Heart right ventricle (tissue), 16 donors: ENCODE results near the gene PLEKHA7. TPM values are rescaled to one million over a fixed set of nuclear protein-coding genes. Genes with fewer than 3 reads are reported as not detected.
A peak's percentile ranks its signal among the peaks of the same experiment; 100 is the strongest.

Source experiments
- ATAC-seq, 8 donors: fragments of 200-7000 bp; cut with Tn5 transposase; one replicate each; pipeline ENCODE4 v1.9.1; 2020; ENCODE audit warnings: mild to moderate bottlenecking in 8 of 8, moderate library complexity in 8 of 8, moderate number of reproducible peaks in 1 of 8
- DNase-seq, 2 donors: peaks; one replicate each; pipeline ENCODE4 v3.0.0-alpha.2; 2020
- H3K27ac ChIP-seq, 10 donors: fragments of 200-600 bp; sonication (generic) in 2 of 10; one replicate each; pipeline versions ENCODE4 v1.5.0 to v1.8.0; 2020 to 2022; ENCODE audit warnings: mild to moderate bottlenecking in 3 of 10
- H3K27me3 ChIP-seq, 7 donors: fragments of 200-600 bp; one replicate each; pipeline ENCODE4 v1.8.0; 2021 to 2022; ENCODE audit warnings: mild to moderate bottlenecking in 2 of 7
- H3K36me3 ChIP-seq, 9 donors: fragments of 200-600 bp; sonication (generic) in 1 of 9; one replicate each; pipeline versions ENCODE4 v1.5.0 to v1.8.0; 2020 to 2022; ENCODE audit warnings: mild to moderate bottlenecking in 2 of 9
- H3K4me1 ChIP-seq, 9 donors: fragments of 200-600 bp; sonication (generic) in 1 of 9; one replicate each; pipeline versions ENCODE4 v1.5.0 to v1.8.0; 2020 to 2022; ENCODE audit warnings: mild to moderate bottlenecking in 4 of 9
- H3K4me3 ChIP-seq, 10 donors: fragments of 200-600 bp; sonication (generic) in 2 of 10; one replicate each; pipeline versions ENCODE4 v1.5.0 to v1.8.0; 2020 to 2022; ENCODE audit warnings: mild to moderate bottlenecking in 7 of 10, moderate library complexity in 2 of 10
- H3K9me3 ChIP-seq, 11 donors: fragments of 200-600 bp in 10 of 11; sonication (generic) in 2 of 11; one replicate each; pipeline versions ENCODE4 v1.5.0 to v1.8.0; 2013 to 2022; ENCODE audit warnings: mild to moderate bottlenecking in 2 of 11, control low read depth in 1 of 11, moderate library complexity in 1 of 11
- CTCF ChIP-seq, 9 donors: fragments of 200-600 bp; sonication (generic) in 2 of 9; IDR thresholded peaks; one replicate each; pipeline versions ENCODE4 v1.5.0 to v1.8.0; 2021 to 2022; ENCODE audit warnings: antibody characterized with exemption in 9 of 9, mild to moderate bottlenecking in 5 of 9, moderate library complexity in 1 of 9
- WGBS, 2 donors: extraction: QIAGEN DNeasy Blood & Tissue Kit; methylation state at CpG; one replicate each; pipeline ENCODE4 v1.1.7; 2013; ENCODE audit warnings: inconsistent platforms in 1 of 2; 5-methylcytosine and 5-hydroxymethylcytosine counted together
- intact Hi-C, 10 donors: fragments of 100-400 bp; cut with DNase I; formaldehyde crosslinking; loops; one replicate each; pipeline versions ENCODE4 v1.11.1 to v1.14.2; 2022
- polyA plus RNA-seq, 2 donors: library from polyadenylated mRNA; stranded (reverse); fragments of 200-250 nt; gene quantifications; one replicate each; pipeline ENCODE4 v1.2.3, GENCODE V29; 2013
- total RNA-seq, 10 donors: library from RNA; stranded (reverse); fragmentation: NEBNext Ultra II Directional in 3 of 10; extraction: Animal tissue kit (Norgen Biotek cat#: 25700) in 3 of 10; gene quantifications; one replicate each; pipeline versions ENCODE4 v1.2.1 to v1.2.4, GENCODE V29; 2021 to 2023
- donor health status: Arrhythmogenic right ventricular cardiomyopathy.
- donor health status: ischemic (EF 13 %, LVEDD 7.1; RV severe dilation, severe dysfunction).
- donor health status: healthy with polysubstance abuse.
- donor health status: DM: no; HTN: yes; CAD: no.
- donor health status: DM: no; HTN: no; CAD: no.
- donor health status: ischemic (EF 25% LVEDD 6.9; RV normal size, moderate dysfunction).
- donor health status: ischemic (EF 25% LVEDD 5.7; RV mildly dilated, moderate dysfunction).
- donor health status: healthy.
- donor health status: DM: yes; HTN: yes; CAD: no.
- donor health status: Ischemic cardiomyopathy.
- donor health status: ischemic (EF 35%, LVEDD 5.7; RV mildly dilated, moderate dysfunction).
- donor health status: nonischemic (EF 11% LVEDD 7.7; RV severe dilation, severe dysfunction).
- donor health status: DM: yes; HTN: yes; CAD: no.
- donor health status: PGD.
- donor health status: ischemic (EF 29% LVEDD 5.4; RV normal size, mild dysfunction).
- donor health status: nonischemic (EF 23%, LVEDD 6.1; RV moderate dilation, normal function).

PLEKHA7 gene
- total and polyA plus RNA-seq, 12 donors: 15.3 to 46.9 (median 24.0) TPM

- DNase-seq (peak; percentile 64 to 79), ATAC-seq (peak; percentile 50 to 86 (median 83))
- TF ChIP-seq CTCF (IDR thresholded peaks at IDR 0.05): no peak
- Histone ChIP-seq H3K27ac (peak overlapping the region in 9 of 10 donors; percentile 6 to 81 (median 56)), H3K27me3 (no peaks in the 10 kb centered on the region), H3K36me3 (peaks cover 0 to 15% (median 0%) of the 10 kb centered on the region in 9 donors), H3K4me3 (no peak overlapping the region), H3K9me3 (no peaks in the 10 kb centered on the region), H3K4me1 (peaks cover 4 to 96% (median 62%) of the 10 kb centered on the region in 9 donors)
- intact Hi-C loops: loop anchor here in 7 of 10 donors (10.0 kb wide), 4 partner anchors 65 to 255 kb away; no protein-coding TSS in a partner anchor
- 52 to 55% methylated on average over 11 of the region's 11 CpGs for whole genome bisulfite sequencing, 2 donors
Measured at GRCh38 chr11:16809886-16810668, 204.1 kb downstream of the PLEKHA7 start.

- H3K4me1 ChIP-seq: peaks cover 12 to 83% (median 69%) of the 10 kb centered on the region in 9 donors
- H3K27me3 ChIP-seq: no peaks in the 10 kb centered on the region
- H3K27ac ChIP-seq: peak overlapping the region in 4 of 10 donors; percentile 33 to 78 (median 37)
- no peak overlapping the region for H3K4me3 ChIP-seq
- peaks cover 0 to 9% (median 0%) of the 10 kb centered on the region in 9 donors for H3K36me3 ChIP-seq
- 56 to 64% methylated on average over 3 of the region's 3 CpGs for WGBS, 2 donors
- peak in 1 of 8 donors; percentile 18 for ATAC-seq
- H3K9me3 ChIP-seq: no peaks in the 10 kb centered on the region
- DNase-seq: no peak
- no peak for TF ChIP-seq CTCF (IDR thresholded peaks at IDR 0.05)
- intact Hi-C loops: no loop called here
Measured at GRCh38 chr11:16807306-16807705, 206.9 kb downstream of the PLEKHA7 start.

GRCh38 chr11:16806791-16807190, 207.4 kb downstream of the PLEKHA7 start:
- Histone ChIP-seq H3K9me3 (no peaks in the 10 kb centered on the region), H3K36me3 (peaks cover 0 to 12% (median 0%) of the 10 kb centered on the region in 9 donors), H3K4me3 (no peak overlapping the region), H3K4me1 (peaks cover 12 to 78% (median 64%) of the 10 kb centered on the region in 9 donors), H3K27me3 (no peaks in the 10 kb centered on the region), H3K27ac (peak overlapping the region in 3 of 10 donors; percentile 33 to 78 (median 35))
- whole genome bisulfite sequencing, 2 donors: 33 to 47% methylated on average over 11 of the region's 11 CpGs
- ATAC-seq (peak in 2 of 8 donors; percentile 20 to 58), DNase-seq (peak; percentile 41 to 47)
- no peak for TF ChIP-seq CTCF (IDR thresholded peaks at IDR 0.05)
- intact Hi-C loops: no loop called here

GRCh38 chr11:16805938-16806337, 208.3 kb downstream of the PLEKHA7 start:
- Histone ChIP-seq H3K36me3 (peaks cover 0 to 12% (median 0%) of the 10 kb centered on the region in 9 donors), H3K4me1 (peaks cover 12 to 77% (median 63%) of the 10 kb centered on the region in 9 donors), H3K4me3 (no peak overlapping the region), H3K9me3 (no peaks in the 10 kb centered on the region), H3K27ac (peak overlapping the region in 5 of 10 donors; percentile 18 to 78 (median 35)), H3K27me3 (no peaks in the 10 kb centered on the region)
- WGBS, 2 donors: 62 to 74% methylated on average over 8 of the region's 8 CpGs
- DNase-seq (no peak), ATAC-seq (no peak)
- TF ChIP-seq CTCF (IDR thresholded peaks at IDR 0.05): no peak
- intact Hi-C loops: no loop called here
